K562 (cell line): ENCODE measurements around the gene CXCL13. TPM values are rescaled to one million over a fixed set of nuclear protein-coding genes. Genes with fewer than 3 reads are reported as not detected.
A peak's percentile ranks its signal among the peaks of the same experiment; 100 is the strongest.
"Not testable (repeated sequence)": the region's sequence is repeated elsewhere in the genome, so short reads cannot be mapped to it uniquely, and the experiment has no call there.

Source experiments
- ATAC-seq: fragments of 200-7000 bp; cut with Tn5 transposase; 3 replicates; pipeline ENCODE4 v1.9.1; 2020; ENCODE audit warnings: moderate library complexity
- BruUV-seq: library from RNA; stranded (reverse); fragments of 400-500 nt; replicated peaks from 2 replicates; lab custom pipeline; 2021; lab: Mats Ljungman, UMichigan
- CTCF ChIA-PET: fragments of 300-600 bp; formaldehyde crosslinking; extraction: SDS; loops from one replicate; lab custom pipeline; 2021; ENCODE audit warnings: low intra/inter-chr PET ratio; lab: Yijun Ruan, JAX
- POLR2A ChIA-PET: fragments of 300-600, 350-650 bp; sonication (Branson Sonifier 250); formaldehyde crosslinking; extraction: SDS; loops from one replicate; lab custom pipeline; 2021; ENCODE audit warnings: antibody characterized with exemption, inconsistent platforms; lab: Yijun Ruan, JAX
- DNase-seq, 4 experiments: peaks; one replicate each; pipeline versions ENCODE4 v3.0.0 to v3.0.0-alpha.2; 2011 to 2018; ENCODE audit warnings: low spot score in 3 of 4, mixed read lengths in 3 of 4; ENCODE audit errors: extremely low read depth in 1 of 4
- FAIRE-seq: peaks from 2 replicates; lab custom pipeline; 2011; peaks lifted over from hg19 to GRCh38; lab: Jason Lieb, UNC
- H2AFZ ChIP-seq: 2 replicates; pipeline ENCODE4 v1.6.0; 2011; ENCODE audit warnings: low read depth, low read length, control low read depth, inconsistent platforms
- H3K27ac ChIP-seq: fragments of 200-600 bp; 3 replicates; pipeline ENCODE4 v1.8.0; 2011; ENCODE audit warnings: low read depth, mild to moderate bottlenecking, control low read depth, inconsistent platforms, low read length, moderate library complexity, mixed read lengths; ENCODE audit errors: extremely low read depth
- H3K27me3 ChIP-seq, 2 experiments: fragments of 300-600 bp in 1 of 2; 2 replicates in 1 of 2; 3 replicates in 1 of 2; pipeline versions ENCODE4 v1.6.0 to v1.8.0; 2011; ENCODE audit warnings: inconsistent platforms in 2 of 2, low read length in 2 of 2, mild to moderate bottlenecking in 1 of 2, mixed read lengths in 1 of 2, moderate library complexity in 1 of 2; ENCODE audit not compliant: control insufficient read depth in 2 of 2, insufficient read depth in 2 of 2
- H3K36me3 ChIP-seq: fragments of 300-600 bp; 3 replicates; pipeline ENCODE4 v1.8.0; 2011; ENCODE audit warnings: mild to moderate bottlenecking, low read length, inconsistent platforms; ENCODE audit not compliant: control insufficient read depth, insufficient read depth
- H3K4me1 ChIP-seq, 2 experiments: fragments of 200-600 bp in 1 of 2; replicated peaks in 1 of 2; 2 replicates in 1 of 2; 3 replicates in 1 of 2; pipeline versions ENCODE4 v1.5.1 to v1.8.0; 2011; ENCODE audit warnings: inconsistent platforms in 2 of 2, low read length in 2 of 2, mild to moderate bottlenecking in 1 of 2, mixed read lengths in 1 of 2, moderate library complexity in 1 of 2; ENCODE audit not compliant: control insufficient read depth in 2 of 2, insufficient read depth in 2 of 2
- H3K4me2 ChIP-seq: 2 replicates; pipeline ENCODE4 v1.6.1; 2011; ENCODE audit warnings: low read length, control low read depth, inconsistent platforms, mixed read lengths; ENCODE audit not compliant: insufficient read depth
- H3K4me3 ChIP-seq: fragments of 200-600 bp; sonication (generic), shearing (Covaris generic); 2 replicates; pipeline ENCODE4 v1.5.1; 2016; ENCODE audit warnings: control low read depth, inconsistent platforms
- H3K79me2 ChIP-seq: fragments of 200-600 bp; 3 replicates; pipeline ENCODE4 v1.8.0; 2011; ENCODE audit warnings: low read length, inconsistent platforms; ENCODE audit not compliant: control insufficient read depth, insufficient read depth
- H3K9ac ChIP-seq, 2 experiments: 2 replicates each; pipeline versions ENCODE4 v1.6.0 to v1.6.1; 2011; ENCODE audit warnings: low read depth in 2 of 2, low read length in 2 of 2, control low read depth in 1 of 2, inconsistent platforms in 1 of 2, mild to moderate bottlenecking in 1 of 2, mixed read lengths in 1 of 2; ENCODE audit not compliant: insufficient read depth in 1 of 2
- H3K9me1 ChIP-seq: one replicate; pipeline ENCODE4 v1.6.0; 2011; ENCODE audit warnings: inconsistent platforms, mild to moderate bottlenecking, low read length, moderate library complexity; ENCODE audit not compliant: control insufficient read depth, insufficient read depth
- H3K9me3 ChIP-seq: replicated peaks from 2 replicates; pipeline ENCODE4 v1.5.1; 2011; ENCODE audit warnings: low read depth, low read length, inconsistent platforms; ENCODE audit not compliant: control insufficient read depth, insufficient read depth
- H4K20me1 ChIP-seq: replicated peaks from 2 replicates; pipeline ENCODE4 v1.6.1; 2011; ENCODE audit warnings: low read length, inconsistent platforms, mixed read lengths; ENCODE audit not compliant: control insufficient read depth, insufficient read depth
- ZNF146 ChIP-seq: IDR thresholded peaks from one replicate; pipeline ENCODE4 v1.6.1; 2018; ENCODE audit warnings: missing compliant biosample characterization; ENCODE audit not compliant: unreplicated experiment
- WGBS: fragments of 100-300 bp; shearing (Covaris generic); methylation state at CpG from one replicate; pipeline ENCODE4 v1.1.6; 2016; ENCODE audit warnings: low coverage, mixed read lengths; ENCODE audit not compliant: insufficient coverage; ENCODE audit errors: missing lambda C conversion rate; 5-methylcytosine and 5-hydroxymethylcytosine counted together
- in situ Hi-C: fragments of 300-500 bp; cut with MboI; formaldehyde crosslinking; loops from 4 replicates; pipeline ENCODE4 v1.15.0; 2018; ENCODE audit warnings: inconsistent platforms, mixed read lengths
- intact Hi-C: fragments of 100-400 bp; cut with micrococcal nuclease; formaldehyde crosslinking; loops from 2 replicates; pipeline ENCODE4 v1.14.2; 2022
- polyA plus RNA-seq, 8 experiments: library from polyadenylated mRNA; depleted of rRNA in 4 of 8; stranded (reverse) in 5 of 8; unstranded in 3 of 8; fragments of >200 nt; fragmentation: Nextera tagmentation in 2 of 8; fragmentation: Illumina TruSeq in 1 of 8; extraction: Ambion mirVana in 2 of 8; extraction: Trizol in 1 of 8; gene quantifications; 2 replicates each; pipeline versions ENCODE4 v1.2.1 to v1.2.3, GENCODE V29; 2011 to 2014; ENCODE audit warnings: inconsistent platforms in 1 of 8, missing spikeins in 1 of 8
- total RNA-seq, 7 experiments: library from RNA; depleted of rRNA in 6 of 7; stranded (reverse); fragments of >200 nt in 6 of 7; fragmentation: Illumina TruSeq in 2 of 7; extraction: Trizol in 2 of 7; gene quantifications; 2 replicates each; pipeline versions ENCODE4 v1.2.1 to v1.2.3, GENCODE V29; 2011 to 2021; ENCODE audit warnings: low replicate concordance in 1 of 7

CXCL13 gene
- total and polyA plus RNA-seq, 9 of the 15 experiments (the other 6 are each of a cell fraction or from before 2014, with no cell fraction given) = not detected

GRCh38 chr4:77660318-77660717, 54.7 kb downstream of the CXCL13 start:
- H3K36me3 ChIP-seq, H3K4me2 ChIP-seq, H3K27ac ChIP-seq, ATAC-seq, H3K9me3 ChIP-seq, H3K79me2 ChIP-seq, H3K27me3 ChIP-seq, H2AFZ ChIP-seq, intact Hi-C loops, FAIRE-seq, H4K20me1 ChIP-seq, H3K9me1 ChIP-seq, H3K9ac ChIP-seq, DNase-seq, CTCF ChIA-PET, H3K4me3 ChIP-seq, in situ Hi-C loops, H3K4me1 ChIP-seq, BruUV-seq: not testable (repeated sequence)
- POLR2A ChIA-PET = interaction anchor here (0.9 kb wide), 1 partner anchor 10 kb away, joined by 3 read pairs; no protein-coding TSS in a partner anchor
- TF ChIP-seq ZNF146 = peak; percentile 58
- 0% methylated on average over 5 of the region's 5 CpGs for WGBS

Other genes with a start within 250 kb of the CXCL13 start
- gene CNOT6L, start 213.5 kb downstream of the CXCL13 start, total RNA-seq (2014; rRNA removed) = 5.3 and 5.6 TPM in 2 replicates
- gene CNOT6L, start 213.5 kb downstream of the CXCL13 start, total RNA-seq (2014; rRNA removed; fragmentation: Illumina TruSeq; extraction: Trizol) = 9.8 and 12.6 TPM in 2 replicates
- gene CNOT6L, start 213.5 kb downstream of the CXCL13 start, total RNA-seq (2015; rRNA removed; fragmentation: Illumina TruSeq; extraction: Trizol) = 6.5 and 7.2 TPM in 2 replicates
- 27.9 TPM in 2 replicates for gene CNOT6L, start 213.5 kb downstream of the CXCL13 start, total RNA-seq (2021)
- gene CNOT6L, start 213.5 kb downstream of the CXCL13 start, polyA plus RNA-seq (2011; rRNA removed) = 10.3 and 10.8 TPM in 2 replicates
- 12.2 and 13.5 TPM in 2 replicates for gene CNOT6L, start 213.5 kb downstream of the CXCL13 start, polyA plus RNA-seq (2014; fragmentation: Illumina TruSeq; extraction: Trizol)
- 1 to 10 TPM; 3.9 to 6.0 TPM for gene CNOT6L, start 213.5 kb downstream of the CXCL13 start, polyA plus RNA-seq (2014; fragmentation: Nextera tagmentation; extraction: Ambion mirVana)
- 3.7 and 4.2 TPM in 2 replicates for gene CNOT6L, start 213.5 kb downstream of the CXCL13 start, polyA plus RNA-seq (2014; rRNA removed)